Right lobe of liver (tissue), 4 donors: ENCODE results near the gene RANBP17.
A peak's percentile ranks its signal among the peaks of the same experiment; 100 is the strongest.

Experiments
- CTCF ChIP-seq, 4 donors: fragments of 200-600 bp in 3 of 4; fragments of 450-650 bp in 1 of 4; IDR thresholded peaks; one replicate each; pipeline versions ENCODE4 v1.5.1 to v1.8.0; 2016 to 2022; ENCODE audit warnings: antibody characterized with exemption in 4 of 4, mild to moderate bottlenecking in 2 of 4
- POLR2A ChIP-seq: fragments of 450-650 bp; IDR thresholded peaks from one replicate; pipeline ENCODE4 v1.6.1; 2017; ENCODE audit warnings: antibody characterized with exemption, mild to moderate bottlenecking
- donor health status: DM: no; HTN: no; CAD: no.
- donor health status: DM: no; HTN: no; CAD: no.
- donor health status: DM: no; HTN: yes; CAD: no.

GRCh38 chr5:171342362-171343111, 480.7 kb downstream of the RANBP17 start:
- TF ChIP-seq CTCF (IDR thresholded peaks at IDR 0.05) (peak; percentile 61 to 65 (median 62)), POLR2A (no peak)
